Astrocyte (in vitro differentiated cells and primary cell): Measurements from ENCODE around the gene MDN1.

ENCODE experiments used
- EZH2 ChIP-seq: IDR thresholded peaks from 2 replicates; pipeline ENCODE4 v1.6.1; 2012; ENCODE audit warnings: mild to moderate bottlenecking, low read length, inconsistent platforms; ENCODE audit not compliant: insufficient read depth
- TF ChIP-seq, protein P1 (sequence below): IDR thresholded peaks from 2 replicates; pipeline ENCODE4 v1.5.1; 2011; ENCODE audit warnings: low read depth, mild to moderate bottlenecking, inconsistent platforms, low read length, moderate library complexity; ENCODE audit not compliant: insufficient read depth

DNA sequence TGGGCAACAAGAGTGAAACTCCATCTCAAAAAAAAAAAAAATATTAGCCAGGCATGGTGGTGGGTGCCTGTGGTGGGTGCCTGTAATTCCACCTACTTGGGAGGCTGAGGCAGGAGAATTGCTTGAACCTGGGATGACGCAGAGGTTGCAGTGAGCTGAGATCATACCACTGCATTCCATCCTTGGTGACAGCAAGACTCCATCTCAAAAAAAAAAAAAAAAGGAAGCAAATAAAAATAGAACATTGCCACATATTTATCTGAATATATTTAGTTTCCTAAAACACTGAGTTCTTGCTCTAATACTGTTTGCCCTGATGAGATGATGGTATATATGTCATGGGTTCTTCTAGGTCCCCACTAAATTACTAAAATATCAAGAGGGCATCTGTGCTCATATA lies 38.4 kb upstream of the MDN1 start:
- TF ChIP-seq, protein P1, sequence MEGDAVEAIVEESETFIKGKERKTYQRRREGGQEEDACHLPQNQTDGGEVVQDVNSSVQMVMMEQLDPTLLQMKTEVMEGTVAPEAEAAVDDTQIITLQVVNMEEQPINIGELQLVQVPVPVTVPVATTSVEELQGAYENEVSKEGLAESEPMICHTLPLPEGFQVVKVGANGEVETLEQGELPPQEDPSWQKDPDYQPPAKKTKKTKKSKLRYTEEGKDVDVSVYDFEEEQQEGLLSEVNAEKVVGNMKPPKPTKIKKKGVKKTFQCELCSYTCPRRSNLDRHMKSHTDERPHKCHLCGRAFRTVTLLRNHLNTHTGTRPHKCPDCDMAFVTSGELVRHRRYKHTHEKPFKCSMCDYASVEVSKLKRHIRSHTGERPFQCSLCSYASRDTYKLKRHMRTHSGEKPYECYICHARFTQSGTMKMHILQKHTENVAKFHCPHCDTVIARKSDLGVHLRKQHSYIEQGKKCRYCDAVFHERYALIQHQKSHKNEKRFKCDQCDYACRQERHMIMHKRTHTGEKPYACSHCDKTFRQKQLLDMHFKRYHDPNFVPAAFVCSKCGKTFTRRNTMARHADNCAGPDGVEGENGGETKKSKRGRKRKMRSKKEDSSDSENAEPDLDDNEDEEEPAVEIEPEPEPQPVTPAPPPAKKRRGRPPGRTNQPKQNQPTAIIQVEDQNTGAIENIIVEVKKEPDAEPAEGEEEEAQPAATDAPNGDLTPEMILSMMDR, result no peak
- no peak for TF ChIP-seq EZH2
